Panc1 (cell line): Measurements from ENCODE around the gene SMYD4. TPM values are rescaled to one million over a fixed set of nuclear protein-coding genes. Genes with fewer than 3 reads are reported as not detected.
"Not testable (repeated sequence)": the region's sequence is repeated elsewhere in the genome, so short reads cannot be mapped to it uniquely, and the experiment has no call there.

Source experiments
- ATAC-seq: fragments of 200-7000 bp; cut with Tn5 transposase; 2 replicates; pipeline ENCODE4 v1.9.1; 2020; ENCODE audit warnings: mild to moderate bottlenecking, moderate library complexity
- BruUV-seq: library from RNA; stranded (reverse); fragments of 400-500 nt; replicated peaks from 2 replicates; lab custom pipeline; 2021; lab: Mats Ljungman, UMichigan
- CTCF ChIA-PET: fragments of 300-600 bp; sonication (Branson Sonifier 250); formaldehyde crosslinking; loops from one replicate; lab custom pipeline; 2022; ENCODE audit warnings: antibody characterized with exemption; lab: Charles Lee
- POLR2A ChIA-PET: fragments of 300-600 bp; sonication (Branson Sonifier 250); formaldehyde crosslinking; loops from one replicate; lab custom pipeline; 2022; ENCODE audit warnings: antibody characterized with exemption; lab: Charles Lee
- DNase-seq: peaks from one replicate; pipeline ENCODE4 v3.0.0-alpha.2; 2010; ENCODE audit warnings: low read depth, low spot score
- H3K27ac ChIP-seq: 2 replicates; pipeline ENCODE4 v1.5.1; 2011; ENCODE audit warnings: mild to moderate bottlenecking, low read length, inconsistent platforms
- H3K27me3 ChIP-seq: fragments of 200-500 bp; sonication (Bioruptor generic); 2 replicates; pipeline ENCODE4 v1.6.0; 2014; ENCODE audit warnings: low read length, inconsistent platforms; ENCODE audit not compliant: control insufficient read depth, insufficient read depth
- H3K36me3 ChIP-seq: fragments of 200-500 bp; sonication (Bioruptor generic); 2 replicates; pipeline ENCODE4 v1.5.1; 2014; ENCODE audit warnings: inconsistent platforms, mild to moderate bottlenecking, low read length, moderate library complexity; ENCODE audit not compliant: control insufficient read depth, insufficient read depth
- H3K4me1 ChIP-seq: 2 replicates; pipeline ENCODE4 v1.5.1; 2011; ENCODE audit warnings: inconsistent platforms, mild to moderate bottlenecking, low read length, moderate library complexity; ENCODE audit not compliant: control insufficient read depth, insufficient read depth
- H3K4me3 ChIP-seq, 2 experiments: 2 replicates each; pipeline ENCODE4 v1.5.1; 2011 to 2012; ENCODE audit warnings: low read depth in 2 of 2, low read length in 2 of 2, mild to moderate bottlenecking in 2 of 2, inconsistent platforms in 1 of 2, moderate library complexity in 1 of 2
- H3K9me3 ChIP-seq: fragments of 200-500 bp; sonication (Bioruptor generic); 2 replicates; pipeline ENCODE4 v1.5.1; 2014; ENCODE audit warnings: low read depth, mild to moderate bottlenecking, inconsistent platforms, low read length, moderate library complexity; ENCODE audit not compliant: control insufficient read depth, insufficient read depth
- CTCF ChIP-seq: fragments of 450-650 bp; IDR thresholded peaks from 2 replicates; pipeline ENCODE4 v1.5.1; 2017; ENCODE audit warnings: mild to moderate bottlenecking
- POLR2AphosphoS5 ChIP-seq: IDR thresholded peaks from 2 replicates; pipeline ENCODE4 v1.6.1; 2012; ENCODE audit warnings: mild to moderate bottlenecking, low read depth, low read length, moderate library complexity
- REST ChIP-seq, 2 experiments: IDR thresholded peaks; 2 replicates each; pipeline ENCODE4 v1.6.1; 2011 to 2012; ENCODE audit warnings: low read depth in 2 of 2, control low read depth in 1 of 2, low read length in 1 of 2, mild to moderate bottlenecking in 1 of 2, moderate library complexity in 1 of 2; ENCODE audit not compliant: insufficient read depth in 1 of 2
- SIN3A ChIP-seq: IDR thresholded peaks from 2 replicates; pipeline ENCODE4 v1.6.1; 2012; ENCODE audit warnings: low read depth, mild to moderate bottlenecking, low read length, moderate library complexity, borderline replicate concordance; ENCODE audit not compliant: insufficient read depth
- TCF7L2 ChIP-seq: IDR thresholded peaks from 2 replicates; pipeline ENCODE4 v1.6.1; 2011; ENCODE audit warnings: mild to moderate bottlenecking, low read depth, low read length, inconsistent platforms
- in situ Hi-C: cut with HindIII; loops from 2 replicates; pipeline ENCODE4 v1.10.0; 2016; ENCODE audit warnings: low sequenced_read_pairs, low pct_unique_long_range_greater_than_20kb
- intact Hi-C: fragments of 100-400 bp; cut with micrococcal nuclease; formaldehyde crosslinking; loops from one replicate; pipeline ENCODE4 v1.10.0; 2022; ENCODE audit not compliant: unreplicated experiment
- total RNA-seq: library from RNA; stranded (reverse); gene quantifications from one replicate; pipeline ENCODE4 v1.2.1, GENCODE V29; 2021; ENCODE audit not compliant: unreplicated experiment

SMYD4 gene
- total RNA-seq, 1 experiment from 2014 or later = 17.1 TPM

- ChIA-PET CTCF (no interaction called here), POLR2A (interaction anchor here (0.7 kb wide), 1 partner anchor 136 kb away, joined by 5 read pairs; no protein-coding TSS in a partner anchor)
- TF ChIP-seq REST (IDR thresholded peaks at IDR 0.05; ENCODE audit: insufficient read depth in 1 of 2, low read depth in 2 of 2, low read length in 1 of 2) (no peak), TCF7L2 (no peak), SIN3A (no peak), CTCF (no peak), POLR2AphosphoS5 (no peak)
- DNase-seq = no peak
- in situ Hi-C loops = no loop called here
- no peaks in the 10 kb centered on the region for H3K4me1 ChIP-seq
- no peak overlapping the region for H3K4me3 ChIP-seq
- no peaks in the 10 kb centered on the region for H3K9me3 ChIP-seq
- no peak for ATAC-seq
- no peaks in the 10 kb centered on the region for H3K27me3 ChIP-seq
- intact Hi-C loops = no loop called here
- H3K27ac ChIP-seq = no peak overlapping the region
- H3K36me3 ChIP-seq = peaks cover 3% of the 10 kb centered on the region; the same call in 1 of the 2 replicates
- BruUV-seq = no TSS peak
Measured at GRCh38 chr17:1861391-1862010, 31.8 kb upstream of the SMYD4 start.

- Histone ChIP-seq H3K36me3 (peaks cover 3% of the 10 kb centered on the region; the same call in 1 of the 2 replicates), H3K4me3 (no peak overlapping the region), H3K9me3 (no peaks in the 10 kb centered on the region), H3K4me1 (no peaks in the 10 kb centered on the region), H3K27me3 (no peaks in the 10 kb centered on the region), H3K27ac (no peak overlapping the region)
- ChIA-PET POLR2A (interaction anchor here (0.7 kb wide), 1 partner anchor 135 kb away, joined by 5 read pairs; no protein-coding TSS in a partner anchor), CTCF (no interaction called here)
- BruUV-seq = no TSS peak
- no peak for TF ChIP-seq TCF7L2
- no peak for TF ChIP-seq CTCF
- no peak for TF ChIP-seq REST (IDR thresholded peaks at IDR 0.05; ENCODE audit: insufficient read depth in 1 of 2, low read depth in 2 of 2, low read length in 1 of 2)
- TF ChIP-seq POLR2AphosphoS5 = no peak
- no peak for TF ChIP-seq SIN3A
- ATAC-seq (no peak), DNase-seq (no peak)
- in situ Hi-C loops (no loop called here), intact Hi-C loops (no loop called here)
Measured at GRCh38 chr17:1860978-1861377, 31.3 kb upstream of the SMYD4 start.

GRCh38 chr17:1856462-1856861, 26.8 kb upstream of the SMYD4 start:
- H3K4me3 ChIP-seq, intact Hi-C loops, H3K9me3 ChIP-seq, ATAC-seq, in situ Hi-C loops, H3K27ac ChIP-seq, H3K27me3 ChIP-seq, BruUV-seq, POLR2A ChIA-PET, H3K4me1 ChIP-seq, DNase-seq: not testable (repeated sequence)
- CTCF ChIA-PET = interaction anchor here (0.7 kb wide), 1 partner anchor 187 kb away, joined by 3 read pairs; no protein-coding TSS in a partner anchor
- H3K36me3 ChIP-seq = peaks cover 15% of the 10 kb centered on the region
